Stimulated activated CD8-positive, alpha-beta memory T cell treated with anti-CD3 and anti-CD28 coated beads, Interleukin-15, amount 100 ng/mL, for 48 hours (primary cell): Measurements from ENCODE around the gene STARD13.

ENCODE experiments used
- DNase-seq, 2 donors: peaks; one replicate each; pipeline ENCODE4 v3.0.0-alpha.2; 2020; ENCODE audit warnings: low read depth in 2 of 2

The STARD13 gene

GRCh38 chr13:33147832-33148231 lies 137.7 kb downstream of the STARD13 start:
- no peak for DNase-seq

GRCh38 chr13:33146843-33147611 lies 138.5 kb downstream of the STARD13 start:
- DNase-seq: no peak

GRCh38 chr13:33145667-33146066 lies 139.9 kb downstream of the STARD13 start:
- DNase-seq: no peak

- no peak for DNase-seq
These were observed 141.2 kb downstream of the STARD13 start for GRCh38 chr13:33144358-33144784.

- no peak for DNase-seq
These were observed 145.6 kb downstream of the STARD13 start for GRCh38 chr13:33139780-33140535.

- no peak for DNase-seq
These were observed 146.4 kb downstream of the STARD13 start for GRCh38 chr13:33139184-33139583.

GRCh38 chr13:33138441-33138840 lies 147.1 kb downstream of the STARD13 start:
- DNase-seq: no peak

GRCh38 chr13:33137721-33138120 lies 147.8 kb downstream of the STARD13 start:
- no peak for DNase-seq

- DNase-seq: no peak
These were observed 150.5 kb downstream of the STARD13 start for GRCh38 chr13:33135097-33135496.

GRCh38 chr13:33134213-33134612 lies 151.3 kb downstream of the STARD13 start:
- no peak for DNase-seq

GRCh38 chr13:33132644-33133440 lies 152.7 kb downstream of the STARD13 start:
- no peak for DNase-seq

- no peak for DNase-seq
These were observed 155.7 kb downstream of the STARD13 start for GRCh38 chr13:33129886-33130285.

GRCh38 chr13:33129094-33129832 lies 156.3 kb downstream of the STARD13 start:
- DNase-seq: no peak

- DNase-seq: no peak
These were observed 157.4 kb downstream of the STARD13 start for GRCh38 chr13:33128134-33128533.

GRCh38 chr13:33127009-33127551 lies 158.5 kb downstream of the STARD13 start:
- no peak for DNase-seq

- DNase-seq: no peak
These were observed 159.6 kb downstream of the STARD13 start for GRCh38 chr13:33125821-33126570.

GRCh38 chr13:33123066-33123859 lies 162.3 kb downstream of the STARD13 start:
- DNase-seq: no peak

- no peak for DNase-seq
These were observed 165.6 kb downstream of the STARD13 start for GRCh38 chr13:33119856-33120543.
